Caki2 (cell line): ENCODE results near the gene EFCAB7. TPM values are rescaled to one million over a fixed set of nuclear protein-coding genes. Genes with fewer than 3 reads are reported as not detected.

Experiments
- DNase-seq: peaks from one replicate; pipeline ENCODE4 v3.0.0-alpha.2; 2015; ENCODE audit warnings: low read depth
- in situ Hi-C: cut with HindIII; loops from 2 replicates; pipeline ENCODE4 v1.10.0; 2016; ENCODE audit warnings: low sequenced_read_pairs, low pct_unique_long_range_greater_than_20kb, mixed read lengths
- total RNA-seq: library from RNA; depleted of rRNA; stranded (reverse); fragments of >200 nt; shearing (Covaris generic); gene quantifications from 2 replicates; pipeline ENCODE4 v1.2.3, GENCODE V29; 2014; ENCODE audit warnings: low replicate concordance

EFCAB7 gene
- total RNA-seq, 1 experiment from 2014 or later: 2.9 TPM

- in situ Hi-C loops: no loop called here
- DNase-seq: peak; percentile 86
Measured at GRCh38 chr1:63593886-63594605, 70.7 kb downstream of the EFCAB7 start.

- no peak for DNase-seq
- in situ Hi-C loops: no loop called here
Measured at GRCh38 chr1:63595435-63595834, 72.1 kb downstream of the EFCAB7 start.

GRCh38 chr1:63599799-63600198 lies 76.5 kb downstream of the EFCAB7 start:
- in situ Hi-C loops: no loop called here
- no peak for DNase-seq

- no peak for DNase-seq
- in situ Hi-C loops: no loop called here
Measured at GRCh38 chr1:63600248-63600647, 76.9 kb downstream of the EFCAB7 start.

GRCh38 chr1:63601061-63601460 lies 77.7 kb downstream of the EFCAB7 start:
- DNase-seq: no peak
- in situ Hi-C loops: no loop called here

GRCh38 chr1:63601463-63601862 lies 78.1 kb downstream of the EFCAB7 start:
- in situ Hi-C loops: no loop called here
- DNase-seq: no peak

GRCh38 chr1:63601912-63602311 lies 78.6 kb downstream of the EFCAB7 start:
- in situ Hi-C loops: no loop called here
- DNase-seq: no peak

- in situ Hi-C loops: no loop called here
- no peak for DNase-seq
Measured at GRCh38 chr1:63602629-63603028, 79.3 kb downstream of the EFCAB7 start.

GRCh38 chr1:63603810-63604209 lies 80.5 kb downstream of the EFCAB7 start:
- no peak for DNase-seq
- in situ Hi-C loops: no loop called here

- in situ Hi-C loops: no loop called here
- no peak for DNase-seq
Measured at GRCh38 chr1:63607322-63607721, 84.0 kb downstream of the EFCAB7 start.

GRCh38 chr1:63611231-63611630 lies 87.9 kb downstream of the EFCAB7 start:
- in situ Hi-C loops: no loop called here
- DNase-seq: no peak

GRCh38 chr1:63612564-63612963 lies 89.2 kb downstream of the EFCAB7 start:
- in situ Hi-C loops: no loop called here
- no peak for DNase-seq

GRCh38 chr1:63612971-63613370 lies 89.6 kb downstream of the EFCAB7 start:
- no peak for DNase-seq
- in situ Hi-C loops: no loop called here

- in situ Hi-C loops: no loop called here
- peak; percentile 51 for DNase-seq
Measured at GRCh38 chr1:63615768-63616420, 92.6 kb downstream of the EFCAB7 start.

- in situ Hi-C loops: no loop called here
- no peak for DNase-seq
Measured at GRCh38 chr1:63617450-63617849, 94.1 kb downstream of the EFCAB7 start.

- DNase-seq: no peak
- in situ Hi-C loops: no loop called here
Measured at GRCh38 chr1:63618011-63618410, 94.7 kb downstream of the EFCAB7 start.

- in situ Hi-C loops: no loop called here
Measured at GRCh38 chr1:63619558-63619957, 96.2 kb downstream of the EFCAB7 start.

GRCh38 chr1:63620671-63621070 lies 97.3 kb downstream of the EFCAB7 start:
- DNase-seq: no peak
- in situ Hi-C loops: no loop called here

More at GRCh38 chr1:63619558-63619957, 96.2 kb downstream of the EFCAB7 start:
- DNase-seq: no peak

- no peak for DNase-seq
- in situ Hi-C loops: no loop called here
Measured at GRCh38 chr1:63621075-63621474, 97.8 kb downstream of the EFCAB7 start.

- DNase-seq: no peak
- in situ Hi-C loops: no loop called here
Measured at GRCh38 chr1:63621698-63622097, 98.4 kb downstream of the EFCAB7 start.
